ENCODE measurements around the gene MYO15A. TPM values are rescaled to one million over a fixed set of nuclear protein-coding genes. Genes with fewer than 3 reads are reported as not detected.

The MYO15A gene
- total and polyA plus RNA-seq, 2 of the 4 experiments (the other 2 are of a cell fraction) = 0.18 to 1.1 TPM

DNA sequence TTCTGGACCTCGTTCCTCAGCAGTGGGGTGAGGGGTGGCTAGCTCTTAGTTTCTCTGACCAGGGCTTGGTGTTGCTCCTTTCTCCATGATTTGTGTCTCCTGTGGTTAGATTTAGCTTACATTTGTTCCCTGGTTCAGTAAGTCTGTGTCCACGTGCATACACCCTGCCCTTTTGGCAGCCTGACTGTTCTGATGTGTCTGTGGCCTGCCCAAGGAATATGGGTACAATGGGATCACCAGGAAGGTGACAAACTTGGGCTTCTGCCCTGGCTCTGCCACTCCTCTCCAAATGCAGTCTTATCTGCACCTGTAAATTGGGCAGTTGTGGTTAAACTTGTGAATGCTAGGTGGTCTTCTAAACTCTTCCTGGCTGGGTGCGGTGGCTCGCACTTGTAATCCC lies 92.6 kb downstream of the MYO15A start:
- Histone ChIP-seq H3K4ac (ENCODE audit: low read depth, low read length) (no peak overlapping the region), H3K4me1 (ENCODE audit: control insufficient read depth, insufficient read depth, low read length) (peaks cover 10% of the 10 kb centered on the region), H4K91ac (ENCODE audit: insufficient read depth, low read depth, low read length) (no peak overlapping the region), H3K23ac (ENCODE audit: low read depth, low read length) (no peak overlapping the region), H3K79me1 (ENCODE audit: low read depth in 1 of 2, low read length in 2 of 2) (peaks cover 31 to 90% of the 10 kb centered on the region in 2 experiments), H4K5ac (ENCODE audit: low read depth, low read length) (no peak overlapping the region), H2BK120ac (ENCODE audit: low read depth, low read length) (no peak overlapping the region), H3K9me3 (ENCODE audit: control insufficient read depth, insufficient read depth, low read length) (no peaks in the 10 kb centered on the region), H2AK5ac (ENCODE audit: low read depth, low read length) (no peak overlapping the region), H3K27me3 (ENCODE audit: control insufficient read depth, insufficient read depth, low read length) (no peaks in the 10 kb centered on the region), H3K9ac (ENCODE audit: low read depth, low read length) (no peak overlapping the region), H4K8ac (ENCODE audit: low read depth in 2 of 2, low read length in 2 of 2) (no peak overlapping the region), H2BK5ac (ENCODE audit: low read depth, low read length, poor library complexity, severe bottlenecking) (no peak overlapping the region), H2BK15ac (ENCODE audit: low read depth, low read length) (no peak overlapping the region), H3K14ac (replicated peaks; ENCODE audit: low read depth, low read length) (no peak overlapping the region), H3K9me1 (ENCODE audit: insufficient read depth, low read length) (peaks cover 38% of the 10 kb centered on the region), H2BK20ac (ENCODE audit: low read depth, low read length) (no peak overlapping the region), H4K20me1 (ENCODE audit: insufficient read depth, low read length) (peaks cover 100% of the 10 kb centered on the region), H2AFZ (replicated peaks; ENCODE audit: low read length, poor library complexity) (no peak overlapping the region), H2AK9ac (replicated peaks; ENCODE audit: low read depth, low read length, poor library complexity) (no peak overlapping the region), H3K4me2 (ENCODE audit: low read depth, low read length) (no peak overlapping the region), H3K36me3 (ENCODE audit: control insufficient read depth, insufficient read depth, low read length) (peaks cover 63% of the 10 kb centered on the region), H3K27ac (ENCODE audit: insufficient read depth, low read length) (no peak overlapping the region), H3K18ac (ENCODE audit: low read depth, low read length) (no peak overlapping the region), H3K4me3 (ENCODE audit: insufficient read depth, low read depth, low read length) (no peak overlapping the region), H3K56ac (ENCODE audit: extremely low read depth, insufficient read depth, low read length) (no peak overlapping the region)
- in situ Hi-C loops (cut with MboI; ENCODE audit: low sequenced_read_pairs) (no loop called here), dilution Hi-C loops (cut with HindIII; ENCODE audit: low sequenced_read_pairs, unreplicated experiment) (no loop called here), intact Hi-C loops (cut with micrococcal nuclease) (no loop called here)
- ATAC-seq (ENCODE audit: low read depth) (no peak), DNase-seq (no peak)
- no peak for TF ChIP-seq RAD21 (IDR thresholded peaks at IDR 0.05; ENCODE audit: low read length)
- TF ChIP-seq, protein P1, sequence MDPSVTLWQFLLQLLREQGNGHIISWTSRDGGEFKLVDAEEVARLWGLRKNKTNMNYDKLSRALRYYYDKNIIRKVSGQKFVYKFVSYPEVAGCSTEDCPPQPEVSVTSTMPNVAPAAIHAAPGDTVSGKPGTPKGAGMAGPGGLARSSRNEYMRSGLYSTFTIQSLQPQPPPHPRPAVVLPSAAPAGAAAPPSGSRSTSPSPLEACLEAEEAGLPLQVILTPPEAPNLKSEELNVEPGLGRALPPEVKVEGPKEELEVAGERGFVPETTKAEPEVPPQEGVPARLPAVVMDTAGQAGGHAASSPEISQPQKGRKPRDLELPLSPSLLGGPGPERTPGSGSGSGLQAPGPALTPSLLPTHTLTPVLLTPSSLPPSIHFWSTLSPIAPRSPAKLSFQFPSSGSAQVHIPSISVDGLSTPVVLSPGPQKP (IDR thresholded peaks at IDR 0.05; ENCODE audit: borderline replicate concordance, low read depth, low read length) = no peak
- no peak for TF ChIP-seq SMC3 (IDR thresholded peaks at IDR 0.05; ENCODE audit: low read depth, low read length)
- TF ChIP-seq RFX5 (IDR thresholded peaks at IDR 0.05; ENCODE audit: low read depth, low read length) = no peak
- no peak for TF ChIP-seq NFE2L2 (IDR thresholded peaks at IDR 0.05; ENCODE audit: low read depth, low read length)
- TF ChIP-seq CHD1 (IDR thresholded peaks at IDR 0.05; ENCODE audit: low read depth, low read length) = no peak
- TF ChIP-seq, protein P2, sequence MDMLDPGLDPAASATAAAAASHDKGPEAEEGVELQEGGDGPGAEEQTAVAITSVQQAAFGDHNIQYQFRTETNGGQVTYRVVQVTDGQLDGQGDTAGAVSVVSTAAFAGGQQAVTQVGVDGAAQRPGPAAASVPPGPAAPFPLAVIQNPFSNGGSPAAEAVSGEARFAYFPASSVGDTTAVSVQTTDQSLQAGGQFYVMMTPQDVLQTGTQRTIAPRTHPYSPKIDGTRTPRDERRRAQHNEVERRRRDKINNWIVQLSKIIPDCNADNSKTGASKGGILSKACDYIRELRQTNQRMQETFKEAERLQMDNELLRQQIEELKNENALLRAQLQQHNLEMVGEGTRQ (IDR thresholded peaks at IDR 0.05; ENCODE audit: low read depth, low read length) = no peak
- no peak for TF ChIP-seq POLR2A (IDR thresholded peaks at IDR 0.05; ENCODE audit: low read depth, low read length)
- TF ChIP-seq, protein P3, sequence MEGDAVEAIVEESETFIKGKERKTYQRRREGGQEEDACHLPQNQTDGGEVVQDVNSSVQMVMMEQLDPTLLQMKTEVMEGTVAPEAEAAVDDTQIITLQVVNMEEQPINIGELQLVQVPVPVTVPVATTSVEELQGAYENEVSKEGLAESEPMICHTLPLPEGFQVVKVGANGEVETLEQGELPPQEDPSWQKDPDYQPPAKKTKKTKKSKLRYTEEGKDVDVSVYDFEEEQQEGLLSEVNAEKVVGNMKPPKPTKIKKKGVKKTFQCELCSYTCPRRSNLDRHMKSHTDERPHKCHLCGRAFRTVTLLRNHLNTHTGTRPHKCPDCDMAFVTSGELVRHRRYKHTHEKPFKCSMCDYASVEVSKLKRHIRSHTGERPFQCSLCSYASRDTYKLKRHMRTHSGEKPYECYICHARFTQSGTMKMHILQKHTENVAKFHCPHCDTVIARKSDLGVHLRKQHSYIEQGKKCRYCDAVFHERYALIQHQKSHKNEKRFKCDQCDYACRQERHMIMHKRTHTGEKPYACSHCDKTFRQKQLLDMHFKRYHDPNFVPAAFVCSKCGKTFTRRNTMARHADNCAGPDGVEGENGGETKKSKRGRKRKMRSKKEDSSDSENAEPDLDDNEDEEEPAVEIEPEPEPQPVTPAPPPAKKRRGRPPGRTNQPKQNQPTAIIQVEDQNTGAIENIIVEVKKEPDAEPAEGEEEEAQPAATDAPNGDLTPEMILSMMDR (conservative IDR thresholded peaks at IDR 0.05; ENCODE audit: low read depth, low read length) = no peak
- TF ChIP-seq FOS (IDR thresholded peaks at IDR 0.05; ENCODE audit: low read depth, low read length) = no peak
- no peak for TF ChIP-seq BHLHE40 (IDR thresholded peaks at IDR 0.05; ENCODE audit: low read depth, low read length)
- TF ChIP-seq CEBPB (IDR thresholded peaks at IDR 0.05; ENCODE audit: low read depth, low read length) = no peak
- no peak for TF ChIP-seq RCOR1 (IDR thresholded peaks at IDR 0.05; ENCODE audit: insufficient replicate concordance, low read length)
- TF ChIP-seq MXI1 (IDR thresholded peaks at IDR 0.05; ENCODE audit: borderline replicate concordance, low read depth, low read length) = no peak
- TF ChIP-seq MAZ (IDR thresholded peaks at IDR 0.05; ENCODE audit: borderline replicate concordance, low read depth, low read length) = no peak
- TF ChIP-seq MAFK (IDR thresholded peaks at IDR 0.05; ENCODE audit: low read depth, low read length) = no peak
- no TSS peak for BruUV-seq (replicated peaks)
- CTCF ChIA-PET = no interaction called here
- POLR2A ChIA-PET (ENCODE audit: unreplicated experiment) = no interaction called here
- 60% methylated on average over 1 of the region's 4 CpGs; no CpG with 5 or more reads in 1 of the 2 experiments for WGBS, 2 experiments (ENCODE audit: extremely low coverage in 2 of 2, insufficient read length in 1 of 2)
